Frontal cortex (tissue), 4 donors: ENCODE results near the gene WWOX. TPM values are rescaled to one million over a fixed set of nuclear protein-coding genes. Genes with fewer than 3 reads are reported as not detected.

Source experiments
- DNase-seq, 2 donors: peaks; one replicate each; pipeline ENCODE4 v3.0.0; 2012; ENCODE audit warnings: low spot score in 2 of 2
- FAIRE-seq: peaks from 2 replicates; lab custom pipeline; 2012; peaks lifted over from hg19 to GRCh38; lab: Jason Lieb, UNC
- total RNA-seq: library from RNA; depleted of rRNA; stranded (reverse); fragments of >200 nt; gene quantifications from one replicate; pipeline ENCODE4 v1.2.3, GENCODE V29; 2014
- donor health status: control.
- donor health status: control.
- donor health status: control.

The WWOX gene
- total RNA-seq, 1 donor from 2014 or later, result 17.1 TPM

GRCh38 chr16:78522327-78522726 is 422.9 kb downstream of the WWOX start:
- FAIRE-seq (no peak), DNase-seq (no peak)

- DNase-seq, result no peak
- no peak for FAIRE-seq
These were observed 423.9 kb downstream of the WWOX start for GRCh38 chr16:78523212-78523985.

- FAIRE-seq (no peak), DNase-seq (no peak)
These were observed 424.7 kb downstream of the WWOX start for GRCh38 chr16:78524066-78524595.

- FAIRE-seq (no peak), DNase-seq (no peak)
These were observed 428.8 kb downstream of the WWOX start for GRCh38 chr16:78528265-78528664.

GRCh38 chr16:78529881-78530280 is 430.4 kb downstream of the WWOX start:
- FAIRE-seq (no peak), DNase-seq (no peak)

- FAIRE-seq (no peak), DNase-seq (no peak)
These were observed 430.8 kb downstream of the WWOX start for GRCh38 chr16:78530283-78530682.

DNA sequence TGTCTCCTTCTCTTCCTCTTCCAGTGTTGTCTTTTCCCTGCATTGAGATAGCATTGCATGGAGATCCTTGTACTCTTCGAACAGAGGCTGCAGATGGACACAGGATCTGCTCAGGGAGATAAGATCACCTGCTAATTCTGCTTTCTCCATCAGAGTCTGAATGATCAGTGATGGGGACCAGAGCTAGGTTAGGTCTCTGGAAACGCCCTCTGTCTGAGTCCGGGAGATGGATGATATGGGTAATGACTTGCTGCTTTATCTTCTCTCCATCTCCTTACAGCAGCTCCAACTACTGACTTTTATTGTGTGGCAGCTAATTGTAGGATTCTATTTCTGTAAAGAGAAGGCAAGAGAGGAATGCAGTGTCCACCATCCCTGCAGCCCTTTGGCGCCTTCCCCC is 435.6 kb downstream of the WWOX start:
- DNase-seq (no peak), FAIRE-seq (no peak)

- no peak for DNase-seq
- no peak for FAIRE-seq
These were observed 438.1 kb downstream of the WWOX start for GRCh38 chr16:78537511-78537910.

DNA sequence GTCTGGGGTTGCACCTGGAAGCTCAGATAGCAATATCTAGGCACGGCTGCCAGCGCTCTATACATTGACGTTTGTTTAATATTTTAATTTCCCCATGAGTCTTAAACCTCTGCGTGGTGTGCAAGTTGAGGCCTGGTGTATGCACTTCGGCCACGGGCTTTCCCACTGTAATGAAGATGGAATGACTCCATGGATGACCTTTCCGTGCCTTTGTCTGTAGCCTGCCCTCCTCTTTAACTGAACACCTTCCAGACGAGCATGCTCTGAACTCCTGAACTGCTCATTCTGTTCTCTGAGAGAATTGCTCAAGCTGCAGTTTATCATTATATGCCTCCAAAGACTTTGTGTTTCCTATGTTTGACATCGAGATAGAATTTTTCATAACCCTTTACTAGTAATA is 438.8 kb downstream of the WWOX start:
- FAIRE-seq (no peak), DNase-seq (no peak)

DNA sequence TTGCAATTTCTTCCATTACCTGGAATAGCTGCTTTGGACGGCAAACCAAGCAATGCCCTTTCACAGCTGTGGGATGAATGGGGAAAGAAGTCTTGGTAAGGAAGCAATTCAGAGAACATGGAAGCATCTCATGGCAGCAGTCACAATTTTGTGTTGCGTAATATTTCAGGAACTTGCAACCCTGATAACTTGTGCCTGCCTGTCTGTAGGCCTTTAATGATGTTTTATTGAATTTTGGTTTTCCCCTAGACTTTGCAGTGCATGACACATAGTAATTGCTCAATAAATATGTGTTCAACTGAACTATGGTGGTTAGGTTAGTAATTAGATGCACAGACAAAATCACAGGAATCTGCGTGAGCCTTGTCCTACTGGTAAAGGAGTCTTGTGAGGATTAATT is 439.5 kb downstream of the WWOX start:
- DNase-seq (no peak), FAIRE-seq (no peak)

DNA sequence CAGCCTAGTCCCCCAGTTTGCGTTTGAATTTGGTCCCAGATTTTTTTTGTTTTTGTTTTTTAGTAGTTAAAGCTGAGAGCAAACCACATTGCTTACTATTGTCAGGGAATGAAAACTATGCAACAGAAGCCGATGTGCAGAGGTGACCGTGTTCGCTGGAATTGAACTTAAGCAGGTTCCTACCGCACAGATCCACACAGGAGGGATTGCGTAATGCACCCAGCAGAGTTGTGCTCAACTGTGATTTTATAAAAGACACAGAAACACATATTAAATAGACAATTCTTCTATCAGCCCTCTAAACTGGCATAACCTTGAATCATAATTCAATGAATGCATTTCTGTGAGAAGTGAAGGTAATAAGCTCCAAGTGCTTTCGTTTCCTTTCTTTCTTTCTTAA is 443.0 kb downstream of the WWOX start:
- DNase-seq (no peak), FAIRE-seq (no peak)

DNA sequence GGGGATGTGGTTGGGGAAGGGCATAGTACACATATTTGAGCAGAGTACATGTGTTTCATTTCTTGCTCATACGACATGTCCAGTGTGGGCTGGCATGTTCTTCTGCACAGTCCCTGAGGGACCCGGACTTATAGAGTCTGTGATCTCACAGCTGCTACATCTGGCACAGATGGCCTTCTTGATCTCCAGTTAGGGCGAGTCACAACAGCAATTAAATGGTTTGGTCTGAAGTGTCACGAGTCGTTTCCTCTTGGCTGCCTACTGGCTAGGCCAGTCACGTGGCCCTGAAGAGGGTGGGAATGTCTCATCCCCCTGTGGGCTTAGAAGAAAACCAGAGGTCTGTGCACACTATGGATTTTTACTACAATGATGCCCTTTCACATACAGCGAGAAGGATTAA is 443.6 kb downstream of the WWOX start:
- DNase-seq (no peak), FAIRE-seq (no peak)

DNA sequence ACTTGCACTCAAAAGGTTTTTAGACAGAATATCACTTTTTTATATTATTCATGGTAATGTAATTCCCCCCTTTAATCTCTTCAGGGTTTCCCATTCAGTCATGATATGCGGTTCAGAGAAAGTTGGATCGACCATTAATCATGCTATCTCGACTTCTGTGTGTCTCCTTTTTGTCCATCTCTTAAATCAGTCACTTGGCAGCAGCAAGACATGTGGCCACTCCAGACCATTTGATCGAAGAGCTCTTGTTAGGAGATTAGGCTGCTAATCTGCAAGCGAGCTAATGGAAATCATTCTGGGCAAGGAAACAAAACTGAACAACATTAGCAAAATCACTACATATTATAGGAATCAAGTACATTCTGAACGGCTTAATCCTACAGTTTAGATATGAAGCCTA is 449.9 kb downstream of the WWOX start:
- no peak for FAIRE-seq
- DNase-seq, result no peak

- no peak for FAIRE-seq
- DNase-seq, result no peak
These were observed 452.1 kb downstream of the WWOX start for GRCh38 chr16:78551487-78552085.

- no peak for FAIRE-seq
- DNase-seq, result no peak
These were observed 452.7 kb downstream of the WWOX start for GRCh38 chr16:78552106-78552675.

DNA sequence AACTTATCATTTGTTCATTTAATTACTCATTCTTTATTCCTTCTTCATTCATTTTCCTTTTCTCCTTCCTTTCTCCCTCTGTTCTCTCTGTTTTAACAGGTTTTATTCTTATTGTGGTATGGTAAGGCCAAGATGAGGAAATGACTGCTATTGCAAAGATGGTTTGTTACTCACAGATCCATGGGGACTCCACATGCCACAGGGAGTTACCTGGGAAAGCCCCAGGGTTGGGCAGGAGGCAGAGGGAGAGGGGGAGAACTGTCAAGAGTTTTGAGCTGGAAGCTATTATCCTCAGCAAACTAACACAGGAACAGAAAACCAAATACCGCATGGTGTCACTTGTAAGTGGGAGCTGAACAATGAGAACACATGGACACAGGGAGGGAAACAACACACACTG is 453.3 kb downstream of the WWOX start:
- no peak for FAIRE-seq

GRCh38 chr16:78553268-78554039 is 454.0 kb downstream of the WWOX start:
- no peak for FAIRE-seq
- DNase-seq, result no peak

More for the DNA sequence above, 453.3 kb downstream of the WWOX start:
- DNase-seq, result no peak

DNA sequence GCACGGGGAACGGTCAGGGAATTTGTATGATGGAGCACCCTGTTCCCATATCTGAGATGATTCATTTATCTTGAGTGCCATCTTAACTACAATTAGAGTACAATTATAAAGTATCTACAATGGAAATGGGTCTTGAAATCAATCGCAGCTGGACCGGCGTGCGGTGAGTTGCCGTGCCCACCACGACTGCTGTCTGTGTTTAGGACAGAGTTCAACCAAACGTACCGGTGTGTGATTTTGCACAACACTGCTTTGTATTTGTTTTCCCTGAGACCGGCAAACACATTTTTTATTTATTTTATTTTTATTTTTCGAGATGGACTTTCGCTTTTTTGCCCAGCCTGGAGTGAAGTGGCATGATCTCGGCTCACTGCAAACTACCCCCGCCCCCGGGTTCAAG is 457.0 kb downstream of the WWOX start:
- DNase-seq (no peak), FAIRE-seq (no peak)

DNA sequence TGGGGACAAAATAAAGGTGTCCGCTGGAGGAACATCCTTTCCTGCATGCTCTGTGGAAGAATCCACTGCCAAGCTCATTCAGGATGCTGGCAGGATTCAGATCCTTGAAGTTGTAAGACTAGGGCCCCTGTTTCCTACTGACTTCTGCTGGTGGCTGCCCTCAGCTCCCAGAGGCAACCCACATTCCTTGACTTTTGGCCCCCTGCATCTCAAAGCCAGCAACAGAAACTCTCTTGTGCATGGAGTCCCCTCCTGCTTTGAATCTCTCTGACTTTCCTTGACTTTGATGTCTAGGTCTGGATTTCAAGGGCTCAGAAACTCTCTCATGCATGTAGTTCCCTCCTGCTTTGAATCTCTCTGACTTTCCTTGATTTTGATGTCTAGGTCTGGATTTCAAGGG is 461.5 kb downstream of the WWOX start:
- FAIRE-seq (no peak), DNase-seq (no peak)

DNA sequence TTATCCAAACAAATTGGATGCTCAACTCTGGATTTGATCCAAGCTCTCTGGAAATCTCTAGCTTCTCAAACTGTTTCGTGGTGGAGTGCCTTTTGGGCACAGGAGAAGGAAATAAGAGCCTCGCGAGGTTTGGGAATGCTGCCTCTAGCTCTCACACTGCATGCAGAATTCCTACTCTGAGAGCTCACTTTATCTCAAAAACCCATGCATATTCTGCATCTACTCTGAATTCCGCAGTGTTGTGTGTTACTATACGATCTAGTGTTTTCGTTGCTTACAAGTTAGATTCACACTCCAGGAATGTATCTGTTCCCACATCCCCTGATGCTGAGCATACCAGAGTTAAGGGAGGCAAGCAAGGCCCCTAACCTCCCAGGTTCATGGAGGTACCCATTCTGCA is 462.7 kb downstream of the WWOX start:
- DNase-seq (no peak), FAIRE-seq (no peak)
